Mammary epithelial cell (primary cell): ENCODE results near the gene JADE3.

Source experiments
- CTCF ChIP-seq, 2 donors: IDR thresholded peaks in 1 of 2; conservative IDR thresholded peaks in 1 of 2; 2 replicates each; pipeline ENCODE4 v1.5.1; 2011 to 2012; ENCODE audit warnings: inconsistent platforms in 2 of 2, low read length in 2 of 2, mild to moderate bottlenecking in 2 of 2, control low read depth in 1 of 2, low read depth in 1 of 2; ENCODE audit not compliant: insufficient read depth in 1 of 2; ENCODE audit errors: extremely low read depth in 1 of 2
- EZH2 ChIP-seq: IDR thresholded peaks from 2 replicates; pipeline ENCODE4 v1.6.1; 2012; ENCODE audit warnings: low read length, inconsistent platforms, borderline replicate concordance

GRCh38 chrX:46989548-46989947 is 77.3 kb downstream of the JADE3 start:
- TF ChIP-seq CTCF (conservative IDR thresholded peaks at IDR 0.05 in 1 of 2, IDR thresholded peaks at IDR 0.05 in 1 of 2; ENCODE audit: extremely low read depth in 1 of 2, insufficient read depth in 1 of 2, low read depth in 1 of 2, low read length in 2 of 2) (no peak), EZH2 (no peak)
